Ovary (tissue), 9 donors: ENCODE measurements around the gene C2orf92. TPM values are rescaled to one million over a fixed set of nuclear protein-coding genes. Genes with fewer than 3 reads are reported as not detected.

ENCODE experiments used
- DNase-seq, 5 donors: peaks; one replicate each; pipeline ENCODE4 v3.0.0-alpha.2; 2019 to 2020
- H3K27ac ChIP-seq, 2 donors: fragments of 200-600 bp; one replicate each; pipeline versions ENCODE4 v1.5.1 to v1.8.0; 2019 to 2022
- H3K27me3 ChIP-seq: fragments of 200-600 bp; one replicate; pipeline ENCODE4 v1.8.0; 2022
- H3K36me3 ChIP-seq: fragments of 200-600 bp; sonication (generic); one replicate; pipeline ENCODE4 v1.5.1; 2019
- H3K4me1 ChIP-seq: one replicate; pipeline ENCODE4 v1.8.1; 2013; ENCODE audit warnings: mild to moderate bottlenecking, moderate library complexity; ENCODE audit not compliant: insufficient read depth
- H3K4me3 ChIP-seq: fragments of 200-600 bp; sonication (generic); one replicate; pipeline ENCODE4 v1.5.1; 2017
- H3K9me3 ChIP-seq, 2 donors: fragments of 200-600 bp in 1 of 2; sonication (generic) in 1 of 2; one replicate each; pipeline versions ENCODE4 v1.5.1 to v1.8.1; 2013 to 2019; ENCODE audit warnings: mild to moderate bottlenecking in 1 of 2, moderate library complexity in 1 of 2
- EP300 ChIP-seq: sonication (generic); formaldehyde crosslinking; IDR thresholded peaks from one replicate; pipeline ENCODE4 v1.6.1; 2017; ENCODE audit warnings: antibody characterized with exemption
- POLR2A ChIP-seq: fragments of 450-650 bp; IDR thresholded peaks from one replicate; pipeline ENCODE4 v1.6.1; 2017; ENCODE audit warnings: antibody characterized with exemption, mild to moderate bottlenecking, moderate library complexity
- WGBS, 3 donors: extraction: QIAGEN DNeasy Blood & Tissue Kit in 1 of 3; methylation state at CpG; one replicate each; pipeline versions ENCODE4 v1.1.5 to v1.1.7; 2013 to 2017; 5-methylcytosine and 5-hydroxymethylcytosine counted together
- intact Hi-C, 4 donors: fragments of 100-400 bp; cut with DNase I; formaldehyde crosslinking; loops; one replicate each; pipeline versions ENCODE4 v1.11.0 to v1.15.1; 2022 to 2023
- polyA plus RNA-seq, 2 donors: library from polyadenylated mRNA; stranded (reverse); fragments of 200-250 nt in 1 of 2; fragments of 350-450 nt in 1 of 2; fragmentation: Illumina TruSeq in 1 of 2; extraction: RNeasy Lipid Tissue Mini Kit (QIAGEN cat#74804) in 1 of 2; gene quantifications; one replicate each; pipeline ENCODE4 v1.2.3, GENCODE V29; 2013 to 2014
- total RNA-seq, 7 donors: library from RNA; depleted of rRNA in 2 of 7; stranded (reverse); fragments of >200 nt in 2 of 7; fragmentation: NEBNext Ultra II Directional in 3 of 7; extraction: Animal tissue kit (Norgen Biotek cat#: 25700) in 3 of 7; gene quantifications; one replicate each; pipeline versions ENCODE4 v1.1.0 to v1.2.4, GENCODE V29; 2016 to 2023
- TF ChIP-seq, protein P1 (sequence below), 3 donors: fragments of 450-650 bp in 2 of 3; fragments of 200-600 bp in 1 of 3; IDR thresholded peaks; one replicate each; pipeline versions ENCODE4 v1.5.1 to v1.8.0; 2016 to 2022; ENCODE audit warnings: antibody characterized with exemption in 3 of 3, mild to moderate bottlenecking in 1 of 3
- donor health status: DM: no; HTN: no; CAD: no; lungs with moderate emphysema.
- donor health status: DM: no; HTN: no; CAD: no.
- donor health status: Bipolar disorder and iron deficiency.
- donor health status: DM: yes; HTN: yes; CAD: no.
- donor health status: DM: no; HTN: no; CAD: no.
- donor health status: DM: yes; HTN: yes; CAD: no.

The C2orf92 gene
- total and polyA plus RNA-seq, 9 donors = 2.3 to 17.5 (median 4.0) TPM

DNA sequence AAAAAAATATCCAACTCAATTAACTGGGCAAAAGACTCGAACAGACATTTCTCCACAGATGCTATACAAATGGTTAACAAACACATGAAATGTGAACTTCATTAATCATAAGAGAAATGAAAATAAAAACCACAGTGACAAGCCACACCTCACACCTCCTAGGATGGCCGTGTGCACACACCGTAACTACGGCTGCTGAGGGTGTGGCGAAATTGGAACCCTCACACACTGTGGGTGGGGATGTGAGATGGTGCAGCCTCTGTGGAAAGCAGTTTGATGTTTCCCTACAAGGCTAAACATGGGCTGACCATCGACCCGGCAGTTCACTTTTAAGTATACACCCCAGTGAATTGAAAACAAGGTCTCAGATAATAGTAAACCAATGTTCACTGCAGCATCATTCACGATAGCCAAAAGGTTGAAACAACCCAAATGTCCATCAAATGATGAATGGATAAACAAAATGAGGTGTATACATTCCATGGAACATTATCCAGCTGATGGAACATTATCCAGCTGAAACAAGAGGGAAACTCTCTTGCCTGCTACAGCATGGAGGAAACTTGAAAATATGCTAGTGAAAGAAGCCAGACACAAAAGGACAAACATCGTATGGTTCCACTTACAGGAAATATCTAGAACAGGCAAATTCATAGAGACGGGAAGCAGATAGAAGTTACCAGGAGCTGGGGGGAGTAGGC, 76.1 kb downstream of the C2orf92 start:
- 36 to 53% (median 42%) methylated on average over 10 of the region's 10 CpGs for WGBS, 3 donors
- DNase-seq = no peak
- Histone ChIP-seq H3K27ac (no peak overlapping the region), H3K36me3 (no peaks in the 10 kb centered on the region), H3K4me1 (no peaks in the 10 kb centered on the region), H3K27me3 (no peaks in the 10 kb centered on the region), H3K9me3 (no peaks in the 10 kb centered on the region), H3K4me3 (no peak overlapping the region)
- no peak for TF ChIP-seq POLR2A
- TF ChIP-seq, protein P1, sequence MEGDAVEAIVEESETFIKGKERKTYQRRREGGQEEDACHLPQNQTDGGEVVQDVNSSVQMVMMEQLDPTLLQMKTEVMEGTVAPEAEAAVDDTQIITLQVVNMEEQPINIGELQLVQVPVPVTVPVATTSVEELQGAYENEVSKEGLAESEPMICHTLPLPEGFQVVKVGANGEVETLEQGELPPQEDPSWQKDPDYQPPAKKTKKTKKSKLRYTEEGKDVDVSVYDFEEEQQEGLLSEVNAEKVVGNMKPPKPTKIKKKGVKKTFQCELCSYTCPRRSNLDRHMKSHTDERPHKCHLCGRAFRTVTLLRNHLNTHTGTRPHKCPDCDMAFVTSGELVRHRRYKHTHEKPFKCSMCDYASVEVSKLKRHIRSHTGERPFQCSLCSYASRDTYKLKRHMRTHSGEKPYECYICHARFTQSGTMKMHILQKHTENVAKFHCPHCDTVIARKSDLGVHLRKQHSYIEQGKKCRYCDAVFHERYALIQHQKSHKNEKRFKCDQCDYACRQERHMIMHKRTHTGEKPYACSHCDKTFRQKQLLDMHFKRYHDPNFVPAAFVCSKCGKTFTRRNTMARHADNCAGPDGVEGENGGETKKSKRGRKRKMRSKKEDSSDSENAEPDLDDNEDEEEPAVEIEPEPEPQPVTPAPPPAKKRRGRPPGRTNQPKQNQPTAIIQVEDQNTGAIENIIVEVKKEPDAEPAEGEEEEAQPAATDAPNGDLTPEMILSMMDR (IDR thresholded peaks at IDR 0.05) = no peak
- TF ChIP-seq EP300 = no peak
- intact Hi-C loops = no loop called here

DNA sequence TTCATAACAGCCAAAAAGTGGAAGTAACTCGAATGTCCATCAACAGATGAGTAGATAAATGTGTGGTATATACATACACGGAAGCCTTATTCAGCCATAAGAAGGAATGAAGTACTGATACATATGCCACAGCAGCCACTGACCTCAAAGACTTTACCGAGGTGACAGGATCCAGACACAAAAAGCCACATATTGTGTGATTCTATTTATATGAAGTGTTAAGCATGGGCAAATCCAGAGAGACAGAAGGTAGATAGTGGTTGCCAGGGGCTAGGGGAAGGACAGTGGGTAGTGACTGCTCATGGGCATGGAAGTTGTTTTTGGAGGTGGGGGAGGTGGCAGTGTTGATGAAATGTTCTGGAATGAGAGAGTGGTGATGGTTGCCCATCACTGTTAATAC, 77.8 kb downstream of the C2orf92 start:
- Histone ChIP-seq H3K4me1 (no peaks in the 10 kb centered on the region), H3K27ac (no peak overlapping the region), H3K36me3 (no peaks in the 10 kb centered on the region), H3K9me3 (no peaks in the 10 kb centered on the region), H3K27me3 (no peaks in the 10 kb centered on the region), H3K4me3 (no peak overlapping the region)
- WGBS, 3 donors = 84 to 89% (median 85%) methylated on average over 3 of the region's 3 CpGs
- no peak for DNase-seq
- intact Hi-C loops = no loop called here
- TF ChIP-seq, protein P1 (IDR thresholded peaks at IDR 0.05) = no peak
- TF ChIP-seq POLR2A (no peak), EP300 (no peak)

DNA sequence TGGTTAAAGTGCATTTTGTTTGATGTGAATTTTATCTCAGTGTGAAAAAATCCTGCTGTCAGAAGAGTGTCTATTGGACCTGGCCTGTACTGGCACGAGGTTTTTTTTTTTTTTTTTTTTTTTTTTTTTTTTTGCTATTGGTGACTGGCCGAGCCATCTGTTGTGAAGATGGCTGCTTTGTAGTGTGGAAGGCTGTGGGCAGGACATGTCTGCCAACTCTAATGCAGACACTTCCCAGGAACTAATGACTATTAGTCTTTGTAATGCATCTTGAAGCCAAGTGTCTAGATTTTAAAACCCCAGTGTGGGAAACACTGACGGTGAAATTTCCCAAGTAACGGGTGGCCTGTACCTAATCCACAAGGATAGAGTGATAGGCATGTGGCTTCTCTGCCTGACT, 78.2 kb downstream of the C2orf92 start:
- no peak for DNase-seq
- Histone ChIP-seq H3K4me1 (no peaks in the 10 kb centered on the region), H3K4me3 (no peak overlapping the region), H3K9me3 (no peaks in the 10 kb centered on the region), H3K27me3 (no peaks in the 10 kb centered on the region), H3K27ac (no peak overlapping the region), H3K36me3 (no peaks in the 10 kb centered on the region)
- intact Hi-C loops = no loop called here
- TF ChIP-seq EP300 (no peak), POLR2A (no peak)
- TF ChIP-seq, protein P1 (IDR thresholded peaks at IDR 0.05) = no peak
- WGBS, 3 donors = 67 to 73% (median 70%) methylated on average over 4 of the region's 4 CpGs

DNA sequence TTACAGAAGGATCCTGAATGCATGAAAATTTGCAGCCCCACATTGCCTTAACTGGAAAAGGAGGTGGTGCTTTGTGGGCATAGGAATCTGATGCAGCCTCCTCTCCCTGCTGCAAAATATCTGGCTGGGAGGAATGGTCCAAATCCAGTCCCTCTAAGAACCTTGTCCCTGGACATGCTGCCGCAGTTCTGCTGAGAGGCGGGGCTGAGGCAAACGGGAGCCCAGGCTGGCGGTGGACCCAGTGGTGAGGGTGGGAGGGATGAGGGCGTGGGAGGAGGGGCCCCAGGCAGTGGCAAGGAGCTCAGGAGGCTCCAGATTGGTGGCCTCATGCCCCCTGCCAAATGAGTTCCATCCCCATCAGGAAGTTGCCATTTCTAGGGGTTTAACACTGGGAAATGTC, 80.1 kb downstream of the C2orf92 start:
- TF ChIP-seq, protein P1 (IDR thresholded peaks at IDR 0.05) = no peak
- TF ChIP-seq EP300 (no peak), POLR2A (no peak)

More for the DNA sequence above, 80.1 kb downstream of the C2orf92 start:
- intact Hi-C loops = no loop called here
- Histone ChIP-seq H3K36me3 (no peaks in the 10 kb centered on the region), H3K4me3 (no peak overlapping the region), H3K4me1 (no peaks in the 10 kb centered on the region), H3K27ac (no peak overlapping the region), H3K27me3 (no peaks in the 10 kb centered on the region), H3K9me3 (no peaks in the 10 kb centered on the region)
- no peak for DNase-seq
- 63 to 82% (median 67%) methylated on average over 5 of the region's 5 CpGs for WGBS, 3 donors
